HG02759 (cell line): ENCODE measurements around the gene MBNL3.
A peak's percentile ranks its signal among the peaks of the same experiment; 100 is the strongest.
"Not testable (repeated sequence)": the region's sequence is repeated elsewhere in the genome, so short reads cannot be mapped to it uniquely, and the experiment has no call there.

Experiments
- ATAC-seq: cut with Tn5 transposase; IDR thresholded peaks from one replicate; pipeline ENCODE4 v1.9.1; 2021; ENCODE audit warnings: mild to moderate bottlenecking, moderate library complexity; ENCODE audit not compliant: unreplicated experiment

Gene MBNL3

DNA sequence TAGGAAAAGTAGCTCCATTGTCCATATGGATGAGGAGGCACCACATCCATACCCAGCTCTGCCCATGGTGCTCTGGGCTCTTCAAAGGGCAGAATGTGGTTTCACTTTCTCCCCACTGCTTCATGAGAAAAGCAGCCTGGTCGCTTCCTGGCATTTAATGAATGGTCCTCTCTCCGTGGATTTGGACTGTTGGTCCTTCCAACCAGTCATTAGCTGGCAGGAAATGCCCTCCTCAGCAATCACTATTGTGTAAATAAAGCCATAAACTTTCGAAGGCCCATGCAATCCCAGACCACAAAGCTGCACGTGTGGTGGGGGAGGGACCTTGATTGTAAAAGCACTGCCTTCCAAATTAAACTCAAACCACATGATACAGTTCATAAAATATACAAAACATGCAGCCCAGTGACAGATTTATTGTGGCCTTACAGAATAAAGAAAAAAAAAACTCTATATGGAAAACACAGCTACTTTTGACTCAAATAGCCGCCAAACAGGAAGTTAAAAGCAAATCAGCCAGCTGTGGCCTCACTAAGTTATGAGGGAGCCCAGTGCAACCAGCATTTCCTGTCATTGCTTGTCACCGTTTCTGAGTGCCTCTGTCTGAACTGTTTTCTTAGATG, 8.1 kb downstream of the MBNL3 start:
- ATAC-seq, result peak; percentile 82

DNA sequence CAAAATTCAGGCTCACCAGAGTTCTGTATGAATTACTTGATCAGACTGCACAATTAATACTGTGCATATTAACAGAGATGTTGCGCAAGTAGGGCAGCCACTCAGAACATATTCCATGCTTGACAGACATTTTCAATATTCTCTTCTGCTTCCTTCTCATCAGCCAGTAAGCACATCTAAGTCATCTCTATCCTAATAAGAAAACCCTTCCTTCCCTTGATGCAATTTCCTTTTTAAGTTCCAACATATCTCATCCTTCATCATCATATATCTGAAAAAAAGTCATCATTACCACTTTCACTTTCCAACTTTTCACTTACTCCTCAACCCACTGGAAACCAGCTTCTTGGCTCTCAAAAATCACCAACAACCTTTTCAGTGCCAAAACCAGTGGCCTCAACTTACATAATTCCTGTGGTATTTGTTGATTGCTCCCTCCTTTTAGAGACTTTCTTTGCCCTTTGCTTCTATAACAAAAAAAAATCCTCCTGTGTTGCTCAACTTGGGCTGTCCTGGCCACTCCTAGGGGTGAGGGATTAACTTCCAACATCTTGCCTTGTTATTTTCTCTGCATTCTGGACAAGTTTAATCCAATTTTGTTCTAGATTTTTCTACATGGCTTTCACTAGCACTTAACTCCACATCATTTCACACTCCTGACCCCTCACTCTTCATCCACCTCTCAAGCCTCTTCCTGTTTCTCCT, 14.1 kb downstream of the MBNL3 start:
- ATAC-seq, result no peak

DNA sequence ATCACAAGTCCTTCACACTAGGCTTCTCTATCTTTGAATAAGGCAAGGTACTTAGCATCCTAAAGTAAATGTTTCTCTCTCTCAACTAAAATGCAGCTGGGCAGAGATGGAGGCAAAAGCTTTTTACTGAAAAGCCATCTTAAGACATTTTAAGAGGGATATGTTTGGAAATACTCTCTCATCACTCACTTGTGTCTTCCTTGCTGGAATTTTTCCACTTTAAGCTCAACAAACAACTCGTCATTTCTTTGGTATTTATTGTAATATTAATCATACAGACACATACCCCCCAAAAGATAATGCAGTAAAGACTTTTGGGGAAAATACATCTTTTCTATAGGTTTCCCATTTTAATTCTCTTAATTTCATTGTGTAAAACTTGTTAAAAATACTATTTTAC, 16.4 kb downstream of the MBNL3 start:
- no peak for ATAC-seq

DNA sequence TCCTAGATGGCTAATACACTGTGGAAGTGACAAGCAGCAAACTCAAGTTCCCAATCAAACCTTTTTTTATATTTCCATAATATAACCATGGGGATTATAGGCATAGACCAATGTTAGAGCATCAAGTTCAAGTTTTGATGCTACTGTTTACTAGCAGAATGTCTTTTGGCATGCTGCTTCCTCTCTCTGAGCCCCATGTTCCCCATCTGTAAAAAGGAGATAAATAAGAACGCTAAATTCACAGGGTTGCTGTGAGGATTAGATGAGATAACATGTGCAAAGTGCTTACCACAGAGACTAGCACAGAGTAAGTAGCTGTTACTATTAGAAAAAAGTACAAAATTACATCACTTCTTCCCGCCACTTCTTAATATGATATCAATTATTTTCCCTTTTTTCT, 18.0 kb downstream of the MBNL3 start:
- no peak for ATAC-seq

DNA sequence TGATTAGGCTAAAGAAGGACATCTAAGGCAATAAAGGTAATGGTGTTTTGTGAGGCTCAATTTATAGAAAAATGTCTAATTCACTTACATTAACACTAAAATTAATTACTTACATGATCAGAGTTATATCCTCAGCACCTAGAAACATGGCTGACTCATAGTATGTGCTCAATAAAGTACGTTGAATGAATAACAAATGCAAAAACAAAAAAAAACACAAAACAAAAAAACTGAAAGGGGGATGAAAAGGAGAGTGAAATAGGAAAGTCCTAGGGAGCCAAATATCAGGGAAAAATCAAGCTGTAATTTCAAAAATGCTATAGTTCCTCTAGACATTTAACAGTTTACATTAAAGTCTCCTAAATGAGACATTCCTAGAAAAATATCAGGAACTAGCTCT, 18.7 kb downstream of the MBNL3 start:
- ATAC-seq, result no peak

DNA sequence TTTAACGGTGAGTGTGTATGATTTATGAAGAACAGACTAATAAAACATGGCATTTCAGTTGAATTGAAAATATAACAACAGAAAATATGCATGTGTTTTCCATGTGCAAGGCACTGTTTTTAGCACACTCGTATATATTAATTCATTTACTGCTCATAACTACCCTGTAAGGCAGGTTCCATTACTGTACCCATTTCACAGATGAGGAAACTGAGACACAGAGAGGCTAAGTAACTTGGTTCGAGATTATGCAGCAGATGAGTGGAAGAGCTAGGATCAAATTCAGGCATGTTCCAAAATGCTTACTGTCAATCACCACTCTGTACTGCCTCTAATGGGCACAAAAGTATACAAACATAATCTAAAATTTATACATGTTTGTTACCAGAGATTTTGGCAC, 20.4 kb downstream of the MBNL3 start:
- ATAC-seq, result no peak

DNA sequence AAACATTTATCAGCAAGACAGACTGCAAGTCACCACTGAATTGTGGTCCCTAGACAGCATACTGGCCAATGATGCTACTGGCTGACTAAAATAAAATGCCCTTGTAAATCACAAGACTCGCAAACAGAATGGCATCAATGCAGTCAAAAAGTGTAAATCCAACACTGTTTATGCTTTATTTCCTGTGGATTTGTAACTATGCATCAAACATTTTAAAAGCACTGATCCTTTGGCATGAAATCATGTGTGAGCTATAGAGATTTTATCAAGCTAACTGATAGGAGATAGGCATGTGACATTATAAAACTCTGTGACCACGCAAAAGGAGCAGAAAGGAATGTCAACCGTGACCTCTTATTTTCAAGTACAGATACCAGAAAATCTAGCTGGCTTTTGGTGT, 20.8 kb downstream of the MBNL3 start:
- ATAC-seq, result no peak

DNA sequence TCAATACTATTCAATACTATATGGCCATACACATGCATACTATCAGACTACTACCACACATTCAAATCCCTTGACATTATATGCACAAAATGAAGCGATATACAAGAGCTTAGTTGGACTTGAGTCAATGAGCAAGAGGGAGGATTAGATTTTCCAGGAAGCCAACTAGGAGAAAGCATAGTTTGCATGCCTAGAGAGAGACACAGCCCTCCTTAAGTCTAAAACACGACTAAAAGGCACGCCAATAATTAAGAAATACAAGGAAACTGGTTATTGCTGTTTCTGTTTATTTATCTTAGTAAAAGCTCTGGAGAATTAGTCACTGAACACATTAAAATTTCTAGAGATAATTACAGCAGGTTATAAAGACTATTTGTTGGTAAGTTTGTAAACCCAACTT, 21.8 kb downstream of the MBNL3 start:
- ATAC-seq, result no peak

DNA sequence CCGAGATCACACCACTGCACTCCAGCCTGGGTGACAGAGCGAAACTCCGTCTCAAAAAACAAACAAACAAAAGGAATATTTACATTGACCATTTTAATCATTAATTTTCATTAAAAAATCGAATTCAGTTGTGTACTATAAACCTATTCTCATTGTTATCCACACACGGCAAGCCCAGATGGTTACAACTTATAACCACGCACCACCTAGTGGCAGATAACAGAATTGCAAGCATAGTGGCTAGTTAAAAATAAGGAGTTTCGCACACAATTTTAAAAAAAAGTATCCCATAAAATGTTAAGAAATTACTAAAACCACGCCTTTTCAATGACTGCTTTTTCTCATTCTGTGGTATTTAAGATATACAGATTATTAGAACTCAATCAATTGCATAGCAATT, 25.4 kb downstream of the MBNL3 start:
- no peak for ATAC-seq

DNA sequence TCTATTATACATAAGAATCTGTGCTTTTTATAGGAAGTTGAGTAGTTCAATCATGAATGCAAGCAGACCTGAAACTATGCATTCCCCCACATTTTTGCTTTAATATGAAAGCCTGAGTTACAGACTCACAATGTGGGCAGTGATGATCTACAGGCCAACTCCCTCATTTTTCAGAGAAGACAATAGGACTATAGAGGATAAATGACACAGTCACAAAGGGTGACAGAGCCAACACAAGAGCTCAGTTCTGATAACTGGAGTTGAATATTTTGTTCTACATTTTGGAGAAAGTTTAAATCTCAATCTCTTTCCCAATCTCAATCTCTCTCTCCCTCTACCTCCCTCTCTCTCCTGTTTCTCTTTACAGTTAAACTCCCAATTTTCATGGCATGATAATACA, 27.0 kb downstream of the MBNL3 start:
- ATAC-seq, result no peak

DNA sequence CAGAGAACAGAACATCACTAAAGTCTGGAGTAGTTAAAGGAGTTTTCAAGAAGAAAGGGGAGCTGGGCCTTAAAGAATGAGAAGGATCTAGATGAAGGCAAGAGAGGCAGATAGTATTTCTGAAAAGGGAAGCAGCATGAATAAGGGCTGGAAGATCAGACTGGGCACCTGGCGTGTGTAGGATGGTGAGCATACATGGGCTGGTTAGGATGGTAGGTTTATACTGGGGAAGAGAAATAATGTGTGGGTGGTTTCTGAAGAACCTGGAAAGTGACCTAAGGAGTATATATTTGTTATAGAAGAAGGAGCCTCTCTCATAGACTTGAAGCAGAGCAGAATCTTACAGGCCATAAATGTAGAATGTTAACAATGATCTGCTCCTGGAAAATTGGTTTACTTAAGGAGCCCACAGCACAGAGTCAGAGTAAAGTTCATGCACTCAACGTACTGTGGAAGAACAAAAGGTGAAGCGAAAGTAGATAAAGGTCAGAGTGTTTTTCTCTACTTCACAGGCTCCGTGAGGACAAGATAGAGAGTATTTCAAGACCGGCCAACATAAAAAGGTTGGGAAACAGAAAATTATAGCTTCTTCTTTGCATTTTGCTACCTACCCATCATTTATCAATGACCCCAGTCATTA, 35.8 kb downstream of the MBNL3 start:
- no peak for ATAC-seq

DNA sequence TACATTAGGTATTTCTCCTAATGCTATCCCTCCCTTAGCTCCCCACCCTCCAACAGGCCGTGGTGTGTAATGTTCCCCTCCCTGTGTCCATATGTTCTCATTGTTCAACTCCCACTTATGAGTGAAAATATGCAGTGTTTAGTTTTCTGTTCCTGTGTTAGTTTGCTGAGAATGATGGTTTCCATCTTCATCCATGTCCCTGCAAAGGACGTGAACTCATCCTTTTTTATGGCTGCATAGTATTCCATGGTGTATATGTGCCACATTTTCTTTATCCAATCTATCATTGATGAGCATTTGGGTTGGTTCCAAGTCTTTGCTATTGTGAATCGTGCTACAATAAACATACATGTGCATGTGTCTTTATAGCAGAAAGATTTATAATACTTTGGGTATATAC, 42.9 kb downstream of the MBNL3 start:
- ATAC-seq, result not testable (repeated sequence)

DNA sequence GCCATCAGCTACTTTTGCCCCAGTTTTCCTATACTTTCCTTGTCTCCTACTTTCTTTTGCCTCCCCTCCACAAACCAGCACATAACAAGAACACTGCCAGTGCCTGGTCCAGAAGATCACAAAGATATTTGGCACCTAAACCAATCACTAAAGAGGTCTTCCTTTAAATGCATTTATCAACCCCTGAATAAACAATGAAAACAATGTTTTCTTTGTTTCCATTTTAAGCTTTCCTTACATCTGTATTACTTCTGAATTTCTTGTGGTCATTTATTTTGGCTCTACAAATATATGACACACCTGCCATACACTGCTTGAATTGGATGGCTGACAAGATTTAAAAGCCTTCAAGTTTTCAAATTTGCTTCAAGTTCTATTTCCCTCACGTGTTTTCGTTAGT, 43.9 kb downstream of the MBNL3 start:
- no peak for ATAC-seq

DNA sequence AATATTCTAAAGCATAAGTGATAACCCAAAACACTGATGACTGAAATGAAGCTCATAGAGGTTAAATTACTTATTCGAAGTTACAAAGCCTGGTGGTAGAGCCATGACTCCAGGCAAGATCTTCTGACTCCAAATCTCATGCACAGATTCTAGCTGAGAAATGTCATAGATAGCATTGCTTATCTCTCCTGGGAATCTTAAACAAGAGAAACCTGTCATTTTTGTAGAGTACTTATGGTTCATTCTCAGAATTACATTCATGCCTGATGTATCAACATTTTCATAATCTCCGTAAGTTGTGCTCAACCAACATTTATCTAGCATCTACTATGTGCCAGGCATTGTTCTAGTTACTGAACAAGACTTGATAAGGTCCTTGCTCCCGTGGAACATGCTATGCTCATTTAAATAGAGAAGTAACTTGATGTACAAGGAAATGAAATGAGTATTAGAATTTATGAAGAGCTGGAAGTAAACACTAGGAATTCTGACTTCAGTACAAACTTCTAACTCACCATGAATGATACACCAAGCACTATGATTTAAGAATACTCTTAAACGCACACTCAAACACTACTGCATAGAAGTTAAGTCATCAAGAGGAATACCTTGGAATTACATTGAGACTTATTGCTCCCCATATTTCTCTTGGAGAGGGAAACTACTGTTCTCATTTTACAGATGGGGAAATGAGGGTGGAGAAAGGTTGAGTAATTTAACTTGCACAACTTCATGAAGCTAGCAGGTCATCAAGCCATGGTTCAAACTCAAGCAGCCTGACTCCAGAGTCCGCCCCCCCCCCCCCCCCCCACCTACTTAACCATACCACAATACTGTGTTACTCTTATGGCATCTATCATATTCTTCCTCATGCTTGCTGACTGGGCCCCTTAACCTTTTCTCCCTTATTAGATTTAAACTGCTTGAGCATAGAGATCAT, 45.4 kb downstream of the MBNL3 start:
- ATAC-seq, result no peak

DNA sequence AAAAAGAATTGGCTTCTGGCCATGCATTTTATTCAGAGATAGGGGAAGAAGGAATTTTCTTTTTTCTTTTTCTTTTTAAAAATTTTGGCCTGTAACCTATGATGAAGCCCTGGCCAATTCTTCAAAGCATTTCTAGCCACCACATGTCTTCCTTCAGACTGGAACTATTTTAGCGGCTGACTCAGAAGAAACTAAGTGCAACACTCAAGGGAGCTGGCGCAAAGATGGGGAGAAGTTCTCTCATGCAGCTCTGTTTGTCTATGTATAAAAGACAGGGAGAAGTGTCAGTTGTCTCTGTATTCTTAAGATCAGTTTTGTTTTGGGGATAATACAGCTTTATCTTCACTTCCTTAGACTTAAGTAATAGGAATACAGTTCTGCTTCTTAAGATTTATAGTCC, 46.1 kb downstream of the MBNL3 start:
- ATAC-seq, result no peak

DNA sequence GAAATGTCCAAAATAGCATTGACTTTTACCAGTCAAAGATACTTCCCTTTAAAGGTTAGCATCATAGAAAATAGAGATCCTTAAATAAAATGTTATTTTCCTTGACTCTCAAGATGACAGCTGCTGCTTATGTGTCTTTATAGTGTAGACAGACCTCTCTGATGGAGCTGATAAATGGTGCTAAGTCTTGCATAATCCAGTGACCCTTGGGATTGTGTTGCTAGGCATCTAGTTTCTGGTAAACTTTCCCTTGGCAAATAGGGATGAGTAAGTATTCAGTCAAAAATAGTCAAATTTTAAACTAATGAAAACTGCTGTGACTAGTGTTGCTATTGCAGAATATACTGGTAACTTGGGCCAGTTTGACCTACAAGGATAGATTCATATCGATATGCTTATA, 53.6 kb downstream of the MBNL3 start:
- no peak for ATAC-seq

DNA sequence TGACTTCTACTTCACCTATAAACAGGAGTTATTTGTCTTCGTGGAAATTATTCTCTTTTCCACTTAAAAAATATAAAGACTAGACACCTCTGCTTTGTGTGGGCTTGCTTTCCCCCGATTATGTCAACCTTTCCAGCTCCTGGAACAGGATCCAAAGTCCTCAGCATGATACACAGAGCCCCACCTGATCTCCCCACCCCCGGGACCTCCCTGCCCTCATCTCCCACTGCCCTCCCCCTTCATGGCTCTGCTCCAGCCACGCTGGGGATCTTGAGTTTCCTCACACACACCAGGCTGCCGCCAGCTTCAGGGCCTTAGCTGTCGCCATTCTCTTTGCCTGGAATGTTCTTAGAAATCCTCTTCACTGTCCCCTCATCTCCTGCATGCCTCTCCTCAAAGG, 55.3 kb downstream of the MBNL3 start:
- no peak for ATAC-seq

DNA sequence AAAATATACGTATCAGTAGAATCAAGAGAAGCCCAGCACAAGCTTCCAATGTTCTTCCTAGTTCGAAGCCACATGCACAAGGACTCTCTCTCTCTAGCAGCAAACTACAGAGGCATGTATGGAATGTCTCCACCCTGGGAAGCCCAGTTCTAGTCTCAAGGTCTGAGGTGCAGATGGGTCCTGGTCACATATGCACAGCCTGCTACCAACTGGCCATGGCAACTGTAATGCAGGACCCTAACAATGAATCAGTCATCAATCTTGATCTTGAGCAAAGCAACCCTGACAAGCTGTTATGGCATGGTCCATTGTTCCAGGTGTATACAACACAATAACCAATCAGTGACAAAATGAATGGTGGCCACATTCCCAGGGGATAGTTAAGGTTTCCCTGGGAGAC, 55.8 kb downstream of the MBNL3 start:
- no peak for ATAC-seq

DNA sequence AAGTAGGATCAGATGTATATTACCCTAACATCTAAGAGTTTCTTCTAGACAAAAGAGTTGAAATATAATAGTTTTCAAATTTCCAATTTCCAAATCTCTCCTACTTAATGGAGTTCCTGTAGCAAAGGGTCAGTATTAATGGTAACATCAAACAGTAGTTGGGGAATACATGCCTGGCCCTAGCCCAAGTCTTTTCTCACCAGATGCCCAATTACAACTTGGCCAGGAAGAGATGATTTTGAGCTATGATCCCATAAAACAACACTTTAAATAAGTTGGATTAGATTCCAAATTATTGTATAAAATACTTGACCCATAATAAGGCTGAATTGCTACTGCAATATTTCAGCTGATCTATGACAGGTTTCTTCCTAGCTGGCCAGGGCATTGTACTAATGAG, 59.9 kb downstream of the MBNL3 start:
- no peak for ATAC-seq

DNA sequence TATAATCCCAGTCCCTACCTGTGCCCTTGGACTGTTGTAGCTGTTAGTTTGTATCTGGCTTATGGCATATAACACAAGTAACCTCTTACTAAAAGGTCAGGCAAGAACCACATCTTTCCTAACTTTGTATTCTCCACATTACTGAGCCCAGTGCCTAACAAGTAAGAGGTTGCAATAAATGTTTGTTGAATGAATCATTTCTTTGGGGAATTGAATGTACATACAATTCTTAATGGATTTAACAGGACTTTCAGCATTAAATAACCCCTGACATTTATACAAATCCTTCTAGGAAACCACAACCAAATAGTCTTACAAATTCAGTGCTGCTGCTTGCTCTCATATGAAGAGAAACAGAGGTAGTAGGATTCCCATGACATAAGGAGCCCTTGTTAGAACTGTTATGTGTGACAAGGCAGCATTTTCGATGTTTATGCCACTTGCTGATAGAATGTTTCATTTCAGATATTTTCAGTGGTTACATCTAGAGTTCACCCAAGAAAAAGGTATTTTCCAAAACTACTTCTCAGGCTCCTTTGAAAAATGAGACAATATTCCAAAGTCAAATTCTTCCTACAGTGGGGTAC, 62.0 kb downstream of the MBNL3 start:
- ATAC-seq, result no peak

DNA sequence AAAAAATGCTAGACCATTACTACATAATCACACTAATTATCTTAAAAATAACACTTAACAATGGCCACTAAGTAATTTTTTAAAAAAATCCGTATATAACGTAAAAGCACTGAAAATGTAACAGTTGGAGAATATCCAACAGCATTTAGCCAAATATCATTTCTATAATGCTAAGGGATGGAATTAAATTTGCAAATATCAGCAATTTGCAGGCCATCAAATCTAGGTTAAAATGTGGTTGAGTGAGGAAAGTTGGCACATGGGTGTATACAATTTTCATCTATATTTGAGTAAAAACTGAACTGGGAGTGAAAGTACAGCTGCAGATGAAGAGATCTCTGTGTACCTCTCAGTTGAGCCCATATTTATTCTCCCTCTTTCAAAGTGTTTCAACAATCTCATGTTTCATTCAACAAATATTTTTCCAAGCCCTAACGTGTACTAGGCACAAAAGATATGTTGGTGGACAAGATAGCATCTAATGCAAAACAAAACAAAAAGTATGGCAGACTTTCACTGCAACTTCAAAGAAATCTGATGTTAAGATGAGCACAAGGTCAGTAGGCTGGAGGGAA, 63.0 kb downstream of the MBNL3 start:
- no peak for ATAC-seq
